ENCODE results near the gene SCRG1.
A peak's percentile ranks its signal among the peaks of the same experiment; 100 is the strongest.

The SCRG1 gene

DNA sequence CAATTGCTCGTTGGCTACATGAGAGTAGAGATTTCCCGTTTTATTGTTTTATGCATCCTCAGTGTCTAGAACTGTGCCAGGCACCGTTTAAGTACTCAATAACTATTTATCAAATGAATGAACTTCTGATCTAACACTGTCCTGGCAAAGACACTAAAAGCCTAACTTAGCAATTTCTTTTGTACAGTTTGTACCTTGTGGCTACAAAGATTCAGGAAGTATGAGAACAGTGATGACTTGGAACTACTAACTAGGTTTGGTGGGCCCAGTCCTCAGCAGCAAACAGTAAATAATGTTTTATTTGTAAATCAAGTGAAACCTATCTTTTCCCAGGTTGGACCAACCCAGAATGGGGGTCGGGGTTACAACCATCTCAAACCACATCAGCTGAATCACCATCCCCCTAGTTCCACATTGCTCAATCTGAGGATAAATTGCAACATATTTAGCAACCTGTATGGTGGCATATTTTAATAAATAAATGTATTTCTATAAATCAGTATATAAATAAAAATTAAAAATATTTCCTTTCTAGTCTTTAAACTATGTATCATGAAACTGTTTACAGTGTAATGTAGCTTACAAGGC lies 12.3 kb upstream of the SCRG1 start:
- no peak for DNase-seq (ENCODE audit: low read depth)

GRCh38 chr4:173410079-173410478 lies 11.2 kb upstream of the SCRG1 start:
- no peak for DNase-seq (ENCODE audit: low read depth)

DNA sequence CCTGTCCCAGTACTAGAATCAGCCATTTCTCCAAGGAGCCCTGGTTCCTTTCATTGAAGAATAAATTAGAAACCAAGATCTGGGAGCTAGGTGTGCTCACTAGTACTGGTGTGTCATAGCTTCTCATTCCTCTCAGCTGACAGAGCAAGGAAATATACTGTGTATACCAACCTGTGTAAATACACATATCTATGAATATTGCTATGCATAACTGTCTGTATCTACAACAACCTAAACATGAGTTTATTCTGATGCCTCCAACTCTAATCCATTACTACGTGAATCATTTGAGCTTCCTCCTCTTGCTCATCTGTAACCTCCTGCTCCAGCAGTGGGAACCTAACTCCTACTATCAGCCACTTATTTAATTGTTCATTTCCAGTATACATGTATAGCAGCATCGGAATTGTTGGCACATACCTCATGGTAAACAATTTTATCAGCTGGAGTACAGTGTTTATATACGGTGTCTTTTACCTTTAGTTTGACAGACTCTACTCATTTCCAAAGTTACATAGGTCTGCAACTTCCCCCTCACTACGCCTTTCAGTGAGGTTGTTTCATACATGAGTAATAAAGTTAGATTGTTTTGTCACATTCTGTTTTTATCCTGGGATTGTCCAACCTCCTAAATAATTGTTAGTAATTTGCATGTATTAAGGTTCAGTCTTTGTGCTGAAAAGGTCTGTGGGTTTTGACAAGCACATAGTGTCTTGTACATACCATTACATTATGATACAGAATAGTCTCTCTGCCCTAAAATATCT lies 7.1 kb upstream of the SCRG1 start:
- DNase-seq (ENCODE audit: low read depth), result no peak

DNA sequence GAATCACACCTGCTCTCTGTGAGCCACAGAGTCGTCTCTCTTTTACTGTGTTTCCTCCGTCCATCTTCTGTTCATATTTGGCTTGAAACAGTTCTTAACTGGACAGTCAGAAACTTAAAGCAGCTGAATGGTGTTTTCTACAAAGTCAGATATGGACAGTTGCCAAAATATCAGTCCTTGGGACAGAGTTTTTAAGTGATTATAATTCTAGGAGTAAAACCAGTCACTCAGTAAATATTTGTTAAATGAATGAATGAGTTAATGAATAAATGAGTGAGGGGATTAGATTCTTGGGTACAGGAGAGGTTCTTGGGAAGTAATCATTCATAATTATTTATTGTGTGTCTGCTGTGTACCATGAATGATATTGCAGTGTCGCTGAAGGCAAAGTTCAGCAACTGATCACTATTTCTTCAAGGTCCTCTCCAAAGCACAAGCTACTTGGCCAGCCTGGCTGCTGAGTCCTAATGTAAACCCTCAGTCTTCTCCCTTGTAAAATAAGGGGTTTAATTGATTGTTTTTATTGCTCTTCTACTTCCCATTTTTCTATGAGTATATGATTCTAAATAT lies 5.5 kb upstream of the SCRG1 start:
- DNase-seq (ENCODE audit: low read depth), result no peak

- no peak for DNase-seq (ENCODE audit: low read depth)
Measured at GRCh38 chr4:173403051-173403450, 4.1 kb upstream of the SCRG1 start.

DNA sequence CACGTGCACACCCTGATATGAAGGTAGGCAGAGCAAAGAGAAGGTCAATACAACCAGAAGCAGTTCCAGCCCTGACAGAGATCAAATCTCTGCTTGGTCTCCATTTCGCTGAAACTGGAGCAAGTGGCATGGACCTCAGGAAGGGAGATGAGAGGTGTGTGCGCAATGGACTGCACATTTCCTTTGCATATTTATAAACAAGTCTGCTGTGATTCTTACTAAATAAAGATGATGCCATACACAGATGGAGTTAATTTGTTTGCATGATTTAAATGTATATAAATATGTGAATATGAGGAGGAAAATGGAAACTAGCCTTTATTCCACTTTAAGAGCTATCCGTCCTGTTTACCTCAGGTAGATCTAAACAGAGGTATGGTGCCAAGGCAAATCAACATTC lies 2.1 kb upstream of the SCRG1 start:
- DNase-seq (ENCODE audit: low read depth), result no peak

GRCh38 chr4:173398220-173398619 lies 696 bp downstream of the SCRG1 start:
- DNase-seq (ENCODE audit: low read depth), result no peak

DNA sequence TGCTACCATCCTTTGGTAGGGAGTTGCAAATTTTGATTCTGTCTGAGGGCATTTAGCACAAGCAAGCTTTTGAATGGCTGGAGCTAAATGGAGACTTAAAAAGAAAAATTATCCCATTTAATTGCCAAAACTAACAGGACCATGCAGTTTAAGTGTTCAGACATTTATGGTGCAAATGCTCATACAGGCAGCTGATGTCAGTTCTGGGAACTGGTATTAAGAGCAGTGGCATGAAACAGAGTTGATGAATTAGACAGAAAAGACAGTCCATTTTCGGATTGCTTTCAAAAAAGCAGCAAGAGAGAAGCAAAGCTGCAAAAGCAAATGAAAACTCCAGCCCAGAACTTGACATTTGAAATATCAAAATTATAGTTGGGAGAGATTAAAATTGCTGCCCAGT lies 1.3 kb downstream of the SCRG1 start:
- DNase-seq (ENCODE audit: low read depth), result no peak

DNA sequence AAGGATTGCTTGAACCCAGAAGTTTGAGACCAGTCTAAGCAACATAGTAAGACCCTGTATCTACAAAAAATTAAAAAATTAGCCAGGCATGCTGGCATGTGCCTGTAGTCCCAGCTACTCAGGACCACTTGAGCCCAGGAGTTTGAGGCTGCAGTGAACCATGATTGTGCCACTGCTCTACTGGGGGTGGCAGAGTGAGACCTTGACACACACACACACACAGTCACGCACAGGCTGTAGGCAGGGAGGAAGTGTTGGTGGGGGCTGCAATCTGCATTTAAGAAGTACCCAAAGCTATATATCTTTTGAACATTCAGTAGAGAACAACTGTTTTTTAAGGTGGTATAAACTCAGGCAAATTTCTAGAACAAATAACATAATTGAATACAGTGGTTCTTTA lies 7.2 kb downstream of the SCRG1 start:
- DNase-seq (ENCODE audit: low read depth), result no peak

GRCh38 chr4:173386751-173387150 lies 12.2 kb downstream of the SCRG1 start:
- no peak for DNase-seq (ENCODE audit: low read depth)

DNA sequence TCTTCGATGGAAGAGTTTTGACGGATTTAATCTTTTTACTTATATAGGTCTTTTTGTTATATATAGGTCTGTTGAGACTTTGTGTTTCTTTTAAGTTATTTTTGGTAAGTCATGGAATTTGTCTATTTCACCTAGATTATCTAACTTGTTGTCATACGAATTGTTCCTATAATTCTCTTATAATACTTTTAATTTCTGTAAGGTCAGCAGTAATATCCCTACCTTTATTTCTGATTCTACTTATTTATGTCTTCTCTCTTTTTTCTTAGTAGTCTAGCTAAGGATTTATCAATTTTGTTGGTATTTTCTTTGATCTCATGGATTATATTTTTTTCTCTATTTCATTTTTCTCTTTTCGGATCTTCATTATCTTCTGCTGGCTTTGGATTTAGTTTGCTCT lies 16.6 kb downstream of the SCRG1 start:
- no peak for DNase-seq (ENCODE audit: low read depth)

- no peak for DNase-seq (ENCODE audit: low read depth)
Measured at GRCh38 chr4:173381610-173382009, 17.3 kb downstream of the SCRG1 start.

GRCh38 chr4:173380987-173381386 lies 17.9 kb downstream of the SCRG1 start:
- no peak for DNase-seq (ENCODE audit: low read depth)

- no peak for DNase-seq (ENCODE audit: low read depth)
Measured at GRCh38 chr4:173379929-173380328, 19.0 kb downstream of the SCRG1 start.

GRCh38 chr4:173374588-173374987 lies 24.3 kb downstream of the SCRG1 start:
- no peak for DNase-seq (ENCODE audit: low read depth)

DNA sequence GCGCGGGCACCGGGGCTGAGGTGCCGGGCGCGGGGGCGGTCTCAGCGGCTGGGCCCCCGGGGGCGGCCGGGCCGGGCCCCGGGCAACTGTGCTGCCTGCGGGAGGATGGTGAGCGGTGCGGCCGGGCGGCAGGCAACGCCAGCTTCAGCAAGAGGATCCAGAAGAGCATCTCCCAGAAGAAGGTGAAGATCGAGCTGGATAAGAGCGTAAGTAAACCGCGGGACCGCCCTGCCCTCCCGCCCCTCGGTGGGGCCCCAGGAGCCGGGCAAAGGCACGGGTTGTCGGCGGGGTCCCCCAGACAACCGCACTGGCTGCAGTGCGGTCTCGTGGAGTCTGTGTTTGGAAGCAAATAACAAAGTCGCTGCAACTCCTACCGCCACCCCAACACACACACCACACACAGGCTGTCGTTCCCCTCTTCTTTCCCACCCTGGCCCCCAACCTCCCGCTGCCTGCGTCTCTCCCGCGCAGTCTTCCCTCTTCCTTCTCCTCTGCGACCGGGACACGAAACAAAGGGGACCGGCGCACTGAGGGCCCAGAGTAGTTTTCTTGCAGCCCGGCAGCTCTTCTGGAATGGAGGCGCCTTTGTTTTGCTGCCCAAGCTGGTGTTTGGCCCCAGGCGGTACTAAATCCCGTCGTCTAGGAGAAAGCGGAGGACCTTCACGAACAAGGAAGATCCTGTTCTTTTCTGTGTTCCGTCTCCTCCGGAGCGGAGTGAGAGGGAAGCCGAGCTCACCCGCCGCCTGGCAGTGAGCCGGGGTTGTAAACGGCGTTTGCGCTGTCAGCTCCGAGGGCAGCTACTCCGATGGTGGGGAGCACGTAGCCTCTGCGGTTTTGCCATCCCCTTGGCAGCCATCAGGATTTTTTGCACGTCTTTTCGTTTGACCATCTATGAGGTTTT lies 27.4 kb downstream of the SCRG1 start:
- DNase-seq (ENCODE audit: low read depth), result no peak

- DNase-seq (ENCODE audit: low read depth), result peak; percentile 91
Measured at GRCh38 chr4:173370477-173371291, 28.2 kb downstream of the SCRG1 start, which contains the start of gene SAP30. TSS of gene SAP30 (plus strand) at chr4:173370954. CDS start at chr4:173371183, 229 bp downstream.

GRCh38 chr4:173370130-173370476 lies 28.8 kb downstream of the SCRG1 start:
- peak; percentile 30 for DNase-seq (ENCODE audit: low read depth)

DNA sequence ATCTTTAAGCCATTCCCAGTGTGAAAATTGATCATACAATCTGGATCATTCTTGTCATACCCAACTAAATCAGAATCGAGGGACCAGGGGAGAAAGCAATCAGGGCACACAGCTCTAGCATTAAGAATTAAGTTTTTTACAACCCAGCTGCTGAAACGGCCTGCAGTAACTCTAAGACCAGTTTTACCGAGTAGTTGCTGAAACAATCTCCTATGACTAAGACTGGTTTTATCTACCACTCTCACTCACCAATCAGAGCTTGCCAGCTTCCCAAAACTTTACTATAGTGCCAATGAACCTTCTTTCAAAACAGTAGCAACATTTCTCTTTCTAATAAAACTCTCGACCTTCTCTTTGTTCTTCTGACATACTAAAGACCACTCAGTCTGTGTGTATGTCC lies 31.0 kb downstream of the SCRG1 start:
- no peak for DNase-seq (ENCODE audit: low read depth)

- no peak for DNase-seq (ENCODE audit: low read depth)
Measured at GRCh38 chr4:173367285-173367684, 31.6 kb downstream of the SCRG1 start.

- no peak for DNase-seq (ENCODE audit: low read depth)
Measured at GRCh38 chr4:173365359-173365996, 33.4 kb downstream of the SCRG1 start.

All from stimulated activated CD8-positive, alpha-beta memory T cell treated with anti-CD3 and anti-CD28 coated beads, Interleukin-7, amount 100 ng/mL, for 24 hours (primary cell).